TTC549 (cell line): Measurements from ENCODE around the gene TARP.

Experiments
- FAIRE-seq: peaks from 2 replicates; lab custom pipeline; 2012; peaks lifted over from hg19 to GRCh38; lab: Jason Lieb, UNC

TARP gene

GRCh38 chr7:38215735-38216670, 57.4 kb downstream of the TARP start:
- FAIRE-seq, result no peak

- FAIRE-seq, result no peak
Observed at GRCh38 chr7:38215115-38215514, 58.3 kb downstream of the TARP start.

- no peak for FAIRE-seq
Observed at GRCh38 chr7:38211940-38212339, 61.5 kb downstream of the TARP start.

- FAIRE-seq, result no peak
Observed at GRCh38 chr7:38211486-38211885, 62.0 kb downstream of the TARP start.
